ELR (cell line): ENCODE data around the gene RMND5B.

ENCODE experiments used
- DNase-seq: peaks from one replicate; pipeline ENCODE4 v3.0.0-alpha.2; 2015; ENCODE audit warnings: low read depth

Gene RMND5B

GRCh38 chr5:178131446-178131996 lies 707 bp downstream of the RMND5B start:
- no peak for DNase-seq

- no peak for DNase-seq
These were observed 6.2 kb downstream of the RMND5B start for GRCh38 chr5:178136990-178137389.

GRCh38 chr5:178137991-178138390 lies 7.2 kb downstream of the RMND5B start:
- no peak for DNase-seq

GRCh38 chr5:178141550-178141949 lies 10.7 kb downstream of the RMND5B start:
- no peak for DNase-seq

- DNase-seq, result no peak
These were observed 11.8 kb downstream of the RMND5B start for GRCh38 chr5:178142642-178143041.

GRCh38 chr5:178143246-178143645 lies 12.4 kb downstream of the RMND5B start:
- no peak for DNase-seq

- DNase-seq, result no peak
These were observed 13.1 kb downstream of the RMND5B start for GRCh38 chr5:178143901-178144300.

- DNase-seq, result peak; percentile 83
These were observed 15.4 kb downstream of the RMND5B start for GRCh38 chr5:178145965-178146820.

- DNase-seq, result no peak
These were observed 16.6 kb downstream of the RMND5B start for GRCh38 chr5:178147406-178147805.

- DNase-seq, result no peak
These were observed 18.6 kb downstream of the RMND5B start for GRCh38 chr5:178149199-178149932.

- DNase-seq, result no peak
These were observed 20.3 kb downstream of the RMND5B start for GRCh38 chr5:178150977-178151734.

- no peak for DNase-seq
These were observed 22.0 kb downstream of the RMND5B start for GRCh38 chr5:178152491-178153444.

- DNase-seq, result peak; percentile 99
These were observed 22.9 kb downstream of the RMND5B start, which contains the start of gene NHP2 for GRCh38 chr5:178153530-178154340. Gene NHP2 (minus strand): TSS chr5:178153885. CDS start chr5:178153817, 68 bp downstream.

GRCh38 chr5:178155065-178155464 lies 24.3 kb downstream of the RMND5B start:
- peak; percentile 15 for DNase-seq

GRCh38 chr5:178160176-178160575 lies 29.4 kb downstream of the RMND5B start:
- no peak for DNase-seq

GRCh38 chr5:178162481-178162880 lies 31.7 kb downstream of the RMND5B start:
- no peak for DNase-seq

GRCh38 chr5:178163772-178164735 lies 33.2 kb downstream of the RMND5B start:
- DNase-seq, result peak; percentile 78

GRCh38 chr5:178165581-178165980 lies 34.8 kb downstream of the RMND5B start:
- no peak for DNase-seq

GRCh38 chr5:178170455-178170854 lies 39.6 kb downstream of the RMND5B start:
- DNase-seq, result no peak
